HepG2 (cell line): ENCODE results near the gene GLUD1. TPM values are rescaled to one million over a fixed set of nuclear protein-coding genes. Genes with fewer than 3 reads are reported as not detected.

Source experiments
- ATF7 ChIP-seq, 2 experiments: fragments of 450-650 bp in 1 of 2; sonication (generic) in 1 of 2; formaldehyde crosslinking in 1 of 2; IDR thresholded peaks; 2 replicates each; pipeline versions ENCODE4 v1.4.0 to v1.6.1; 2016 to 2020; ENCODE audit warnings: antibody characterized with exemption in 1 of 2, mild to moderate bottlenecking in 1 of 2, missing genetic modification reagents in 1 of 2
- GPN1 ChIP-seq: sonication (generic); formaldehyde crosslinking; IDR thresholded peaks from 2 replicates; pipeline ENCODE4 v1.5.1; 2020; ENCODE audit warnings: missing genetic modification reagents, borderline replicate concordance
- HDAC1 ChIP-seq: sonication (generic); formaldehyde crosslinking; IDR thresholded peaks from 2 replicates; pipeline ENCODE4 v1.5.1; 2020; ENCODE audit warnings: mild to moderate bottlenecking, missing genetic modification reagents
- KLF16 ChIP-seq, 2 experiments: sonication (generic) in 1 of 2; formaldehyde crosslinking in 1 of 2; IDR thresholded peaks; 2 replicates each; pipeline versions ENCODE4 v1.6.1 to v1.8.0; 2016 to 2023; ENCODE audit warnings: missing genetic modification reagents in 2 of 2, missing compliant biosample characterization in 1 of 2
- NRL ChIP-seq: sonication (generic); formaldehyde crosslinking; IDR thresholded peaks from 2 replicates; pipeline ENCODE4 v1.5.0; 2020; ENCODE audit warnings: missing genetic modification reagents, mild to moderate bottlenecking, moderate library complexity, borderline replicate concordance
- PCBP2 ChIP-seq: fragments of 200-400 bp; formaldehyde crosslinking; optimal IDR thresholded peaks from 2 replicates; pipeline ENCODE3; 2018; ENCODE audit warnings: low read length, low read depth; ENCODE audit not compliant: poor library complexity, severe bottlenecking
- REL ChIP-seq: sonication (generic); formaldehyde crosslinking; conservative IDR thresholded peaks from 2 replicates; pipeline ENCODE4 v1.8.0; 2022; ENCODE audit warnings: mild to moderate bottlenecking, missing genetic modification reagents, moderate library complexity
- RFX5 ChIP-seq: IDR thresholded peaks from 2 replicates; pipeline ENCODE4 v1.6.1; 2011; ENCODE audit warnings: low read depth, low read length, improper control_type of control experiment
- ZBTB8A ChIP-seq: sonication (generic); formaldehyde crosslinking; IDR thresholded peaks from 2 replicates; pipeline ENCODE4 v1.4.0; 2020; ENCODE audit warnings: mild to moderate bottlenecking, low read depth, missing genetic modification reagents, borderline replicate concordance
- polyA plus RNA-seq, 8 experiments: library from polyadenylated mRNA; depleted of rRNA in 3 of 8; stranded (reverse) in 7 of 8; unstranded in 1 of 8; fragments of >200 nt; fragmentation: Illumina TruSeq in 4 of 8; extraction: Trizol in 4 of 8; gene quantifications; 2 replicates each; pipeline versions ENCODE4 v1.2.1 to v1.2.3, GENCODE V29; 2011 to 2016; ENCODE audit warnings: low read depth in 4 of 8, missing spikeins in 1 of 8, mixed read lengths in 1 of 8; ENCODE audit not compliant: insufficient read depth in 1 of 8
- total RNA-seq, 5 experiments: library from RNA; depleted of rRNA; stranded (reverse); fragments of >200 nt; fragmentation: Illumina TruSeq; extraction: Trizol; gene quantifications; 2 replicates each; pipeline ENCODE4 v1.2.3, GENCODE V29; 2016; ENCODE audit warnings: low read depth in 1 of 5
- TF ChIP-seq, protein P1 (sequence below): sonication (generic); formaldehyde crosslinking; IDR thresholded peaks from 2 replicates; pipeline ENCODE4 v1.4.0; 2020; ENCODE audit warnings: missing genetic modification reagents, borderline replicate concordance
- TF ChIP-seq, protein P2 (sequence below): sonication (generic); formaldehyde crosslinking; IDR thresholded peaks from 2 replicates; pipeline ENCODE4 v1.8.1; 2023; ENCODE audit warnings: mild to moderate bottlenecking, missing genetic modification reagents
- TF ChIP-seq, protein P3 (sequence below): sonication (generic); formaldehyde crosslinking; IDR thresholded peaks from 2 replicates; pipeline ENCODE4 v1.4.0; 2020; ENCODE audit warnings: missing genetic modification reagents, mild to moderate bottlenecking, borderline replicate concordance
- TF ChIP-seq, protein P4 (sequence below): sonication (generic); formaldehyde crosslinking; IDR thresholded peaks from 2 replicates; pipeline ENCODE4 v1.5.0; 2020; ENCODE audit warnings: missing genetic modification reagents
- TF ChIP-seq, protein P5 (sequence below): sonication (generic); formaldehyde crosslinking; IDR thresholded peaks from 2 replicates; pipeline ENCODE4 v1.4.0; 2020; ENCODE audit warnings: mild to moderate bottlenecking, low read depth, missing genetic modification reagents
- TF ChIP-seq, protein P6 (sequence below): sonication (generic); formaldehyde crosslinking; conservative IDR thresholded peaks from 2 replicates; pipeline ENCODE4 v1.8.1; 2023; ENCODE audit warnings: missing genetic modification reagents

The GLUD1 gene
- total and polyA plus RNA-seq, 2 of the 13 experiments (the other 11 are each of a cell fraction or from before 2014, with no cell fraction given), result 301 to 798 TPM

DNA sequence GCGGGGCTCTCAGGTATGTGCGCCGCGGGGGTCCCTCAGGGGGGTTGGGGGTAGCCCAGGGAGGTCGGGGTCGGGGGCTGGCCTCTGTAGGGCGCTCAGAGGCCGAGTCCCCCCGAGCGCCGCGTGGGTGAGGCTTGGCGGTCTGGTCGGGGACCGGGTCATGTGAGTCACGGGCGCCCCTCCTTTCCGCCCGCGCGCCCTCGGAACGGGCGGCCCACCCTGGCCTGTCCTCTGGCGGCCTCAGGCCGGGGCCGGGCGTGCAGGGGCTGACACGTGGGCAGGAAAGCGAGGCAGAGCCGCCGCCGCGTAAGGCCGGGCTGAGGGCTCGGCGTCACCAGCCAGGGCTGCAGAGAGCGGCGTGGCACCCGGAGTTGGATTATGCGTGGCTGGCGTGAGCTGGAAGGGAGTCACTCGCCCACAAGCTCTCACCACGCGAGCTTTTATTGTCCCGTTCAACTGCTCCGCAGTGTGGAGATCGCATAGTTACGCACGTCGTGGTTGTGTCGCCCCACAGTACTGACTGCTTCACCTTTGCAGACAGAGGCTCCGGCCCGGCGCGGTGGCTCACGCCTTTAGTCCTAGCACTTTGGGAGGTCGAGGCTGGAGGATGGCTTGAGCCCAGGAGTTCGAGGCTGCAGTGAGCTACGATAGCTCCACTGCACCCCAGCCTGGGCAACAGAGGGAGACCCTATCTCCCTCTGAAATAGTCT, 748 bp upstream of the GLUD1 start (continued):
- TF ChIP-seq NRL (CRISPR knock-in tag), result peak; percentile 93; the same call in 1 of the 2 replicates
- TF ChIP-seq, protein P1, sequence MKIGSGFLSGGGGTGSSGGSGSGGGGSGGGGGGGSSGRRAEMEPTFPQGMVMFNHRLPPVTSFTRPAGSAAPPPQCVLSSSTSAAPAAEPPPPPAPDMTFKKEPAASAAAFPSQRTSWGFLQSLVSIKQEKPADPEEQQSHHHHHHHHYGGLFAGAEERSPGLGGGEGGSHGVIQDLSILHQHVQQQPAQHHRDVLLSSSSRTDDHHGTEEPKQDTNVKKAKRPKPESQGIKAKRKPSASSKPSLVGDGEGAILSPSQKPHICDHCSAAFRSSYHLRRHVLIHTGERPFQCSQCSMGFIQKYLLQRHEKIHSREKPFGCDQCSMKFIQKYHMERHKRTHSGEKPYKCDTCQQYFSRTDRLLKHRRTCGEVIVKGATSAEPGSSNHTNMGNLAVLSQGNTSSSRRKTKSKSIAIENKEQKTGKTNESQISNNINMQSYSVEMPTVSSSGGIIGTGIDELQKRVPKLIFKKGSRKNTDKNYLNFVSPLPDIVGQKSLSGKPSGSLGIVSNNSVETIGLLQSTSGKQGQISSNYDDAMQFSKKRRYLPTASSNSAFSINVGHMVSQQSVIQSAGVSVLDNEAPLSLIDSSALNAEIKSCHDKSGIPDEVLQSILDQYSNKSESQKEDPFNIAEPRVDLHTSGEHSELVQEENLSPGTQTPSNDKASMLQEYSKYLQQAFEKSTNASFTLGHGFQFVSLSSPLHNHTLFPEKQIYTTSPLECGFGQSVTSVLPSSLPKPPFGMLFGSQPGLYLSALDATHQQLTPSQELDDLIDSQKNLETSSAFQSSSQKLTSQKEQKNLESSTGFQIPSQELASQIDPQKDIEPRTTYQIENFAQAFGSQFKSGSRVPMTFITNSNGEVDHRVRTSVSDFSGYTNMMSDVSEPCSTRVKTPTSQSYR (CRISPR knock-in tag), result peak; percentile 65; the same call in 1 of the 2 replicates
- TF ChIP-seq ZBTB8A (CRISPR knock-in tag), result no peak
- TF ChIP-seq ATF7 (IDR thresholded peaks at IDR 0.05), result no peak
- TF ChIP-seq ATF7 (CRISPR knock-in tag; IDR thresholded peaks at IDR 0.05), result no peak
- TF ChIP-seq, protein P2, sequence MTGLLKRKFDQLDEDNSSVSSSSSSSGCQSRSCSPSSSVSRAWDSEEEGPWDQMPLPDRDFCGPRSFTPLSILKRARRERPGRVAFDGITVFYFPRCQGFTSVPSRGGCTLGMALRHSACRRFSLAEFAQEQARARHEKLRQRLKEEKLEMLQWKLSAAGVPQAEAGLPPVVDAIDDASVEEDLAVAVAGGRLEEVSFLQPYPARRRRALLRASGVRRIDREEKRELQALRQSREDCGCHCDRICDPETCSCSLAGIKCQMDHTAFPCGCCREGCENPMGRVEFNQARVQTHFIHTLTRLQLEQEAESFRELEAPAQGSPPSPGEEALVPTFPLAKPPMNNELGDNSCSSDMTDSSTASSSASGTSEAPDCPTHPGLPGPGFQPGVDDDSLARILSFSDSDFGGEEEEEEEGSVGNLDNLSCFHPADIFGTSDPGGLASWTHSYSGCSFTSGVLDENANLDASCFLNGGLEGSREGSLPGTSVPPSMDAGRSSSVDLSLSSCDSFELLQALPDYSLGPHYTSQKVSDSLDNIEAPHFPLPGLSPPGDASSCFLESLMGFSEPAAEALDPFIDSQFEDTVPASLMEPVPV (CRISPR knock-in tag), result peak; percentile 90
- TF ChIP-seq, protein P3, sequence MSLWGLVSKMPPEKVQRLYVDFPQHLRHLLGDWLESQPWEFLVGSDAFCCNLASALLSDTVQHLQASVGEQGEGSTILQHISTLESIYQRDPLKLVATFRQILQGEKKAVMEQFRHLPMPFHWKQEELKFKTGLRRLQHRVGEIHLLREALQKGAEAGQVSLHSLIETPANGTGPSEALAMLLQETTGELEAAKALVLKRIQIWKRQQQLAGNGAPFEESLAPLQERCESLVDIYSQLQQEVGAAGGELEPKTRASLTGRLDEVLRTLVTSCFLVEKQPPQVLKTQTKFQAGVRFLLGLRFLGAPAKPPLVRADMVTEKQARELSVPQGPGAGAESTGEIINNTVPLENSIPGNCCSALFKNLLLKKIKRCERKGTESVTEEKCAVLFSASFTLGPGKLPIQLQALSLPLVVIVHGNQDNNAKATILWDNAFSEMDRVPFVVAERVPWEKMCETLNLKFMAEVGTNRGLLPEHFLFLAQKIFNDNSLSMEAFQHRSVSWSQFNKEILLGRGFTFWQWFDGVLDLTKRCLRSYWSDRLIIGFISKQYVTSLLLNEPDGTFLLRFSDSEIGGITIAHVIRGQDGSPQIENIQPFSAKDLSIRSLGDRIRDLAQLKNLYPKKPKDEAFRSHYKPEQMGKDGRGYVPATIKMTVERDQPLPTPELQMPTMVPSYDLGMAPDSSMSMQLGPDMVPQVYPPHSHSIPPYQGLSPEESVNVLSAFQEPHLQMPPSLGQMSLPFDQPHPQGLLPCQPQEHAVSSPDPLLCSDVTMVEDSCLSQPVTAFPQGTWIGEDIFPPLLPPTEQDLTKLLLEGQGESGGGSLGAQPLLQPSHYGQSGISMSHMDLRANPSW, result no peak
- TF ChIP-seq, protein P4, sequence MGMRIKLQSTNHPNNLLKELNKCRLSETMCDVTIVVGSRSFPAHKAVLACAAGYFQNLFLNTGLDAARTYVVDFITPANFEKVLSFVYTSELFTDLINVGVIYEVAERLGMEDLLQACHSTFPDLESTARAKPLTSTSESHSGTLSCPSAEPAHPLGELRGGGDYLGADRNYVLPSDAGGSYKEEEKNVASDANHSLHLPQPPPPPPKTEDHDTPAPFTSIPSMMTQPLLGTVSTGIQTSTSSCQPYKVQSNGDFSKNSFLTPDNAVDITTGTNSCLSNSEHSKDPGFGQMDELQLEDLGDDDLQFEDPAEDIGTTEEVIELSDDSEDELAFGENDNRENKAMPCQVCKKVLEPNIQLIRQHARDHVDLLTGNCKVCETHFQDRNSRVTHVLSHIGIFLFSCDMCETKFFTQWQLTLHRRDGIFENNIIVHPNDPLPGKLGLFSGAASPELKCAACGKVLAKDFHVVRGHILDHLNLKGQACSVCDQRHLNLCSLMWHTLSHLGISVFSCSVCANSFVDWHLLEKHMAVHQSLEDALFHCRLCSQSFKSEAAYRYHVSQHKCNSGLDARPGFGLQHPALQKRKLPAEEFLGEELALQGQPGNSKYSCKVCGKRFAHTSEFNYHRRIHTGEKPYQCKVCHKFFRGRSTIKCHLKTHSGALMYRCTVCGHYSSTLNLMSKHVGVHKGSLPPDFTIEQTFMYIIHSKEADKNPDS (CRISPR knock-in tag), result no peak
- no peak for TF ChIP-seq RFX5
- peak; percentile 98 for TF ChIP-seq HDAC1 (CRISPR knock-in tag)
- TF ChIP-seq KLF16 (CRISPR knock-in tag; IDR thresholded peaks at IDR 0.05), result peak in 1 of 2 experiments; percentile 72; a peak in 2 of 4 replicates
- TF ChIP-seq, protein P5, sequence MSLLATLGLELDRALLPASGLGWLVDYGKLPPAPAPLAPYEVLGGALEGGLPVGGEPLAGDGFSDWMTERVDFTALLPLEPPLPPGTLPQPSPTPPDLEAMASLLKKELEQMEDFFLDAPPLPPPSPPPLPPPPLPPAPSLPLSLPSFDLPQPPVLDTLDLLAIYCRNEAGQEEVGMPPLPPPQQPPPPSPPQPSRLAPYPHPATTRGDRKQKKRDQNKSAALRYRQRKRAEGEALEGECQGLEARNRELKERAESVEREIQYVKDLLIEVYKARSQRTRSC, result no peak
- TF ChIP-seq, protein P6, sequence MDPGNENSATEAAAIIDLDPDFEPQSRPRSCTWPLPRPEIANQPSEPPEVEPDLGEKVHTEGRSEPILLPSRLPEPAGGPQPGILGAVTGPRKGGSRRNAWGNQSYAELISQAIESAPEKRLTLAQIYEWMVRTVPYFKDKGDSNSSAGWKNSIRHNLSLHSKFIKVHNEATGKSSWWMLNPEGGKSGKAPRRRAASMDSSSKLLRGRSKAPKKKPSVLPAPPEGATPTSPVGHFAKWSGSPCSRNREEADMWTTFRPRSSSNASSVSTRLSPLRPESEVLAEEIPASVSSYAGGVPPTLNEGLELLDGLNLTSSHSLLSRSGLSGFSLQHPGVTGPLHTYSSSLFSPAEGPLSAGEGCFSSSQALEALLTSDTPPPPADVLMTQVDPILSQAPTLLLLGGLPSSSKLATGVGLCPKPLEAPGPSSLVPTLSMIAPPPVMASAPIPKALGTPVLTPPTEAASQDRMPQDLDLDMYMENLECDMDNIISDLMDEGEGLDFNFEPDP (CRISPR knock-in tag), result no peak
- TF ChIP-seq REL (CRISPR knock-in tag), result peak; percentile 55; the same call in 1 of the 2 replicates
- TF ChIP-seq PCBP2, result no peak
- TF ChIP-seq GPN1 (CRISPR knock-in tag), result peak; percentile 77; the same call in 1 of the 2 replicates
